Gastroesophageal sphincter (tissue), 4 donors: ENCODE results near the gene VENTX. TPM values are rescaled to one million over a fixed set of nuclear protein-coding genes. Genes with fewer than 3 reads are reported as not detected.

Source experiments
- ATAC-seq: fragments of 150-250 bp; one replicate; pipeline ENCODE4 v1.9.1; 2016; ENCODE audit warnings: mild to moderate bottlenecking, moderate library complexity
- H3K27ac ChIP-seq, 4 donors: fragments of 200-600 bp; sonication (generic) in 3 of 4; 1 replicate in 3 of 4; 2 replicates in 1 of 4; pipeline ENCODE4 v1.5.1; 2016 to 2019
- H3K27me3 ChIP-seq: fragments of 200-600 bp; sonication (generic); one replicate; pipeline ENCODE4 v1.5.1; 2019
- H3K36me3 ChIP-seq, 2 donors: fragments of 200-600 bp; sonication (generic); one replicate each; pipeline ENCODE4 v1.5.1; 2019; ENCODE audit warnings: control low read depth in 1 of 2
- H3K4me1 ChIP-seq, 3 donors: fragments of 200-600 bp; sonication (generic); 1 replicate in 2 of 3; 2 replicates in 1 of 3; pipeline ENCODE4 v1.5.1; 2016 to 2019; ENCODE audit warnings: control low read depth in 2 of 3
- H3K4me3 ChIP-seq, 2 donors: fragments of 200-600 bp; sonication (generic); one replicate each; pipeline ENCODE4 v1.5.1; 2019; ENCODE audit warnings: mild to moderate bottlenecking in 1 of 2, moderate library complexity in 1 of 2
- H3K9me3 ChIP-seq, 3 donors: fragments of 200-600 bp; sonication (generic); one replicate each; pipeline ENCODE4 v1.5.1; 2017 to 2019; ENCODE audit warnings: control low read depth in 2 of 3
- CTCF ChIP-seq, 4 experiments: fragments of 200-600 bp in 2 of 4; fragments of 450-650 bp in 2 of 4; sonication (generic) in 1 of 4; IDR thresholded peaks; one replicate each; pipeline ENCODE4 v1.5.1; 2017 to 2019; ENCODE audit warnings: antibody characterized with exemption in 4 of 4, mild to moderate bottlenecking in 2 of 4, moderate library complexity in 2 of 4
- EP300 ChIP-seq: sonication (generic); formaldehyde crosslinking; IDR thresholded peaks from one replicate; pipeline ENCODE4 v1.6.1; 2017; ENCODE audit warnings: antibody characterized with exemption, mild to moderate bottlenecking
- POLR2A ChIP-seq, 2 donors: fragments of 450-650 bp; IDR thresholded peaks; one replicate each; pipeline ENCODE4 v1.6.1; 2017; ENCODE audit warnings: antibody characterized with exemption in 2 of 2, mild to moderate bottlenecking in 2 of 2, moderate library complexity in 1 of 2
- POLR2AphosphoS5 ChIP-seq: sonication (generic); formaldehyde crosslinking; IDR thresholded peaks from one replicate; pipeline ENCODE4 v1.6.1; 2017; ENCODE audit warnings: antibody characterized with exemption
- WGBS, 2 donors: methylation state at CpG; one replicate each; pipeline ENCODE4 v1.1.5; 2018; ENCODE audit warnings: low coverage in 1 of 2; 5-methylcytosine and 5-hydroxymethylcytosine counted together
- total RNA-seq, 4 donors: library from RNA; depleted of rRNA; stranded (reverse); fragments of >200 nt; gene quantifications; one replicate each; pipeline ENCODE4 v1.1.0, GENCODE V29; 2016

VENTX gene
- total RNA-seq, 4 donors from 2014 or later = 0.66 to 2.3 (median 1.4) TPM

GRCh38 chr10:133224076-133224475 is 13.6 kb upstream of the VENTX start:
- Histone ChIP-seq H3K27ac (no peak overlapping the region), H3K9me3 (no peaks in the 10 kb centered on the region), H3K27me3 (peaks cover 65% of the 10 kb centered on the region), H3K36me3 (no peaks in the 10 kb centered on the region), H3K4me3 (no peak overlapping the region), H3K4me1 (no peaks in the 10 kb centered on the region)
- TF ChIP-seq CTCF (IDR thresholded peaks at IDR 0.05) (no peak), POLR2AphosphoS5 (no peak), EP300 (no peak), POLR2A (IDR thresholded peaks at IDR 0.05) (no peak)
- WGBS, 2 donors = 70% methylated on average over 8 of the region's 14 CpGs; no CpG with 5 or more reads in 1 of the 2 donors
- no peak for ATAC-seq

GRCh38 chr10:133224756-133225372 is 12.8 kb upstream of the VENTX start:
- H3K36me3 ChIP-seq = no peaks in the 10 kb centered on the region
- peaks cover 0 to 6% (median 3%) of the 10 kb centered on the region in 3 donors for H3K4me1 ChIP-seq
- H3K4me3 ChIP-seq = no peak overlapping the region
- H3K9me3 ChIP-seq = no peaks in the 10 kb centered on the region
- peaks cover 65% of the 10 kb centered on the region for H3K27me3 ChIP-seq
- TF ChIP-seq POLR2AphosphoS5 (no peak), POLR2A (IDR thresholded peaks at IDR 0.05) (no peak), CTCF (IDR thresholded peaks at IDR 0.05) (no peak), EP300 (no peak)
- no peak for ATAC-seq
- no peak overlapping the region for H3K27ac ChIP-seq
- 83% methylated on average over 11 of the region's 25 CpGs; no CpG with 5 or more reads in 1 of the 2 donors for WGBS, 2 donors

- TF ChIP-seq POLR2AphosphoS5 = no peak
- TF ChIP-seq POLR2A (IDR thresholded peaks at IDR 0.05) = no peak
- TF ChIP-seq EP300 = no peak
- no peak for TF ChIP-seq CTCF (IDR thresholded peaks at IDR 0.05)
- Histone ChIP-seq H3K27me3 (peaks cover 66% of the 10 kb centered on the region), H3K9me3 (no peaks in the 10 kb centered on the region), H3K4me1 (peaks cover 0 to 15% (median 8%) of the 10 kb centered on the region in 3 donors), H3K27ac (no peak overlapping the region), H3K4me3 (no peak overlapping the region), H3K36me3 (no peaks in the 10 kb centered on the region)
- WGBS, 2 donors = 70 to 83% methylated on average over 3 to 8 of the region's 23 CpGs
- no peak for ATAC-seq
These were observed 11.9 kb upstream of the VENTX start for GRCh38 chr10:133225707-133226191.

- H3K36me3 ChIP-seq = no peaks in the 10 kb centered on the region
- ATAC-seq = no peak
- TF ChIP-seq CTCF (IDR thresholded peaks at IDR 0.05) = no peak
- TF ChIP-seq POLR2A (IDR thresholded peaks at IDR 0.05) = no peak
- no peak for TF ChIP-seq EP300
- no peak for TF ChIP-seq POLR2AphosphoS5
- no peak overlapping the region for H3K27ac ChIP-seq
- H3K27me3 ChIP-seq = peaks cover 66% of the 10 kb centered on the region
- no peak overlapping the region for H3K4me3 ChIP-seq
- peaks cover 0 to 21% (median 8%) of the 10 kb centered on the region in 3 donors for H3K4me1 ChIP-seq
- no peaks in the 10 kb centered on the region for H3K9me3 ChIP-seq
- 79 to 85% methylated on average over 5 to 16 of the region's 30 CpGs for WGBS, 2 donors
These were observed 11.3 kb upstream of the VENTX start for GRCh38 chr10:133226251-133226808.

GRCh38 chr10:133227256-133227655 is 10.4 kb upstream of the VENTX start:
- H3K36me3 ChIP-seq = no peaks in the 10 kb centered on the region
- H3K4me1 ChIP-seq = peaks cover 0 to 21% (median 8%) of the 10 kb centered on the region in 3 donors
- peaks cover 72% of the 10 kb centered on the region for H3K27me3 ChIP-seq
- H3K4me3 ChIP-seq = no peak overlapping the region
- 85 to 86% methylated on average over 13 to 16 of the region's 21 CpGs for WGBS, 2 donors
- TF ChIP-seq EP300 (no peak), POLR2AphosphoS5 (no peak), POLR2A (IDR thresholded peaks at IDR 0.05) (no peak), CTCF (IDR thresholded peaks at IDR 0.05) (no peak)
- no peaks in the 10 kb centered on the region for H3K9me3 ChIP-seq
- H3K27ac ChIP-seq = no peak overlapping the region
- ATAC-seq = no peak
